ENCODE results near the gene SH3TC2.

Gene SH3TC2

GRCh38 chr5:148970228-148970627 lies 92.6 kb downstream of the SH3TC2 start:
- no peak for DNase-seq (ENCODE audit: low read depth)

- DNase-seq (ENCODE audit: low read depth): no peak
These were observed 93.6 kb downstream of the SH3TC2 start for GRCh38 chr5:148969291-148969690.

- no peak for DNase-seq (ENCODE audit: low read depth)
These were observed 94.6 kb downstream of the SH3TC2 start for GRCh38 chr5:148968311-148968710.

GRCh38 chr5:148967783-148968182 lies 95.1 kb downstream of the SH3TC2 start:
- DNase-seq (ENCODE audit: low read depth): no peak

GRCh38 chr5:148966938-148967337 lies 95.9 kb downstream of the SH3TC2 start:
- no peak for DNase-seq (ENCODE audit: low read depth)

- no peak for DNase-seq (ENCODE audit: low read depth)
These were observed 96.5 kb downstream of the SH3TC2 start for GRCh38 chr5:148966348-148966747.

GRCh38 chr5:148965511-148966265 lies 97.2 kb downstream of the SH3TC2 start:
- no peak for DNase-seq (ENCODE audit: low read depth)

- no peak for DNase-seq (ENCODE audit: low read depth)
These were observed 99.2 kb downstream of the SH3TC2 start for GRCh38 chr5:148963664-148964063.

GRCh38 chr5:148962761-148963324 lies 100.0 kb downstream of the SH3TC2 start:
- DNase-seq (ENCODE audit: low read depth): no peak

- DNase-seq (ENCODE audit: low read depth): no peak
These were observed 100.7 kb downstream of the SH3TC2 start for GRCh38 chr5:148962200-148962550.

GRCh38 chr5:148961261-148962199 lies 101.3 kb downstream of the SH3TC2 start:
- DNase-seq (ENCODE audit: low read depth): no peak

GRCh38 chr5:148960070-148960769 lies 102.6 kb downstream of the SH3TC2 start:
- no peak for DNase-seq (ENCODE audit: low read depth)

GRCh38 chr5:148957591-148958202 lies 105.2 kb downstream of the SH3TC2 start:
- peak; percentile 39 for DNase-seq (ENCODE audit: low read depth)

GRCh38 chr5:148956477-148957385 lies 106.1 kb downstream of the SH3TC2 start:
- no peak for DNase-seq (ENCODE audit: low read depth)
